BLaER1 (cell line): Measurements from ENCODE around the gene CLBA1.
"Not testable (repeated sequence)": the region's sequence is repeated elsewhere in the genome, so short reads cannot be mapped to it uniquely, and the experiment has no call there.

ENCODE experiments used
- H3K27ac ChIP-seq: shearing (Covaris generic); formaldehyde crosslinking; 2 replicates; pipeline ENCODE4 v1.8.1; 2022
- H3K27me3 ChIP-seq: shearing (Covaris generic); formaldehyde crosslinking; 2 replicates; pipeline ENCODE4 v1.8.1; 2022
- H3K36me3 ChIP-seq: shearing (Covaris generic); formaldehyde crosslinking; 2 replicates; pipeline ENCODE4 v1.8.1; 2022
- H3K4me1 ChIP-seq: shearing (Covaris generic); formaldehyde crosslinking; 2 replicates; pipeline ENCODE4 v1.8.1; 2022
- H3K4me2 ChIP-seq: shearing (Covaris generic); formaldehyde crosslinking; 2 replicates; pipeline ENCODE4 v1.8.1; 2022
- H3K4me3 ChIP-seq: shearing (Covaris generic); formaldehyde crosslinking; 2 replicates; pipeline ENCODE4 v1.8.1; 2022
- H3K9ac ChIP-seq: shearing (Covaris generic); formaldehyde crosslinking; 2 replicates; pipeline ENCODE4 v1.8.1; 2022
- H3K9me3 ChIP-seq: shearing (Covaris generic); formaldehyde crosslinking; 2 replicates; pipeline ENCODE4 v1.8.1; 2022
- H4K20me1 ChIP-seq: shearing (Covaris generic); formaldehyde crosslinking; 2 replicates; pipeline ENCODE4 v1.8.1; 2022
- Cebpa-rat ChIP-seq: shearing (Covaris generic); IDR thresholded peaks from 2 replicates; pipeline ENCODE4 v1.8.1; 2022

Gene CLBA1

DNA sequence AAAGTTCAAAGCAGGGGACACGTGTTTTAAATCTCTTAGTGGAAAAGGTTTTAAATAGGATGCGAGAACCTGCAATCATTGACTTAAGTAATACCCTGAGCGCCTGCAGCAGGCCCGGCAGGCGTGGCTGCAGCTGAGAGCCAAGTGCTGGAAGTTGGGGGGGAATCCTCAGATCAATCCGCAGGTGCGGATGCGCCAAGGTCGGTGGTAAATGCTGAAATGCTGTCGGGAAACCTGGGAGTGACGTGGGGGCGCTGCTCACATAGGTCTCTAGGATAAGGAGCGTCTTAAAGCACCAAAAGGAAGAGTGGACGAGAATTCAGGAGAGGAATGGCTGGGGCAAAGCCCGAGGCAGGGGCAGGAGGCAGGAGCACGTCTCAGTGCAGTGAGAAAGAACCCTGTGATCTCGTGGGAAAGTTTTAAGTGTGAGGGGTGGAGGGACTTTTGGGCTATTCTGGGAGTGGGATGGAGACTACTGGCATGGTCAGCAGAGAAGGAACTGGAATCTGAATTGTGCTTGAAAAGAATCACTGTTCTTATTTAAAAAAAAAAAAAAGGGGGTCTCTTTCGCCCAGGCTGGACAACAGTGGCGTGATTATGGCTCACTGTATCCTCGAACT is 36.2 kb downstream of the CLBA1 start:
- H3K9ac ChIP-seq, result peak overlapping the region; percentile 87
- H3K9me3 ChIP-seq, result no peaks in the 10 kb centered on the region
- peak overlapping the region; percentile 77 for H3K4me3 ChIP-seq
- no peak for TF ChIP-seq Cebpa-rat
- peaks cover 40% of the 10 kb centered on the region for H4K20me1 ChIP-seq
- H3K4me1 ChIP-seq, result peaks cover 87% of the 10 kb centered on the region
- peak overlapping the region; percentile 85 for H3K27ac ChIP-seq
- peaks cover 15% of the 10 kb centered on the region; the same call in 1 of the 2 replicates for H3K36me3 ChIP-seq
- H3K4me2 ChIP-seq, result peak overlapping the region; percentile 99
- no peaks in the 10 kb centered on the region for H3K27me3 ChIP-seq

DNA sequence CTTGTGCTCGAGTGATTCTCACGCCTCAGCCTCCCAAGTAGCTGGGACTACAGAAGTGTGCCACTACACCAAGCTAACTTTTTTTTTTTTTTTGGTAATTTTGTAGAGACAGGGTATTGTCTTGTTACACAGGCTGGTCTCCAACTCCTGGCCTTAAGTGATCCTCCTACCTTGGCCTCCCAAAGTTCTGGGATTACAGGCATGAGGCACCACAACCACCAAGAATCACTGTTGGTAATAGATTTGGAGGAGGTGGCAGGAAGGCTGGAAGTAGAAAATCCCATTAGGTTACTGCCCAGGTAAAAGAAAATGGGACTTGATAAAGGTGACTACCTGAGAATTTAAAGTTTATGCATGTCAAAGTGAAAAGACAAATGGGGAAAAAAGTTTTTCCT is 36.7 kb downstream of the CLBA1 start:
- H4K20me1 ChIP-seq, result peaks cover 35% of the 10 kb centered on the region
- peak overlapping the region; percentile 85; the same call in 1 of the 2 replicates for H3K27ac ChIP-seq
- H3K4me2 ChIP-seq, result peak overlapping the region; percentile 99
- H3K9ac ChIP-seq, result peak overlapping the region; percentile 87
- H3K4me1 ChIP-seq, result peaks cover 87% of the 10 kb centered on the region
- H3K27me3 ChIP-seq, result no peaks in the 10 kb centered on the region
- H3K36me3 ChIP-seq, result peaks cover 10% of the 10 kb centered on the region; the same call in 1 of the 2 replicates
- no peak for TF ChIP-seq Cebpa-rat
- H3K9me3 ChIP-seq, result no peaks in the 10 kb centered on the region
- H3K4me3 ChIP-seq, result peak overlapping the region; percentile 77

DNA sequence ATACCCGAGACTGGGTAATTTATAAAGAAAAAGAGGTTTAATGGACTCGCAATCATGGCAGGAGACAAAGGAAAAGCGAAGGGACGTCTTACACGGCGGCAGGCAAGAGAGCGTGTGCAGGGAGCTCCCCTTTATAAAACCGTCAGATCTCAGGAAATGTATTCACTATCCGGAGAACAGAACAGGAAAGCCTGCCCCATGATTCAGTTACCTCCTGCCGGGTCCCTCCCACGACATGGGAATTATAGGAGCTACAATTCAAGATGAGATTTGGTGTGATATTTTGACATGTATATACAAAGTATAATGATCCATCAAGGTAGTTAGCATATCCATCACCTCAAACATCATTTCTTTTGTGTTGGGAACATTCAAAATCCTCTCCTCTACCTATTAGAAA is 37.6 kb downstream of the CLBA1 start:
- Histone ChIP-seq H3K27me3 (no peaks in the 10 kb centered on the region), H3K36me3 (0 out of 2 replicates have a peak, but pooled peaks cover 3% of the 10 kb centered on the region), H3K9ac (no peak overlapping the region), H3K27ac (no peak overlapping the region), H3K4me2 (peak overlapping the region; percentile 0; the same call in 1 of the 2 replicates), H3K4me1 (peaks cover 84% of the 10 kb centered on the region), H3K4me3 (no peak overlapping the region), H4K20me1 (peaks cover 26% of the 10 kb centered on the region), H3K9me3 (no peaks in the 10 kb centered on the region)
- no peak for TF ChIP-seq Cebpa-rat

DNA sequence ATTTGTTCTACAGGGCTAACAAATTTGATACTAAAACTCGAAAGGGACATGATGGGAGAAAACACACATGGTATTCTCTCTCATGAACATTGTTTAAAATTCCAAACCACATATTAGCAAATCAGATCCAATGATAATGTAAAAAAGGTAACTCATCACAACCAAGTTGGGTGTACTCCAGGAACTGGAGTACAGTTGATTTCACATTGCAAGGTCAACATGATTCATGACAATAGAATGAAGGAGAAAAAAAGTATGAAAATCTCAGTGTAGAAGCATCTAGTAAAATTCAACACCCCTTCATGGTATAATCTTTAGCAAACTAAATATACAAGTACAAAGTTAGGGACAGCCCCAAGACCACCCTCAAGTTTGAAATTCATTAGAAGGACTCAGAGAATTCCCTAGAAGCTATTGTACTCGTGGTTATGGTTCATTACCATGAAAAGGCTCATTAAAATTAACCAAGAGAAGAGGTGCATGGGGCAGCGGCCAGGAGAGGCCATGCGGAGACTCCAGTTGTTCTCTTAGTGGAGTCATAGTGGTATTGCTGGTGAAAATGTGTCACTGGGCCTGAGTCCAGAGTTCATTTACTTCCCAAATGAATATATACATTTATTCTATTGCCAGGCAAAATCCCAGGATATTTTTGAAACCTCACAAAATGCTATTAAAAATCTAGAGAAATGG is 38.3 kb downstream of the CLBA1 start:
- peak overlapping the region; percentile 60 for H3K4me2 ChIP-seq
- 0 out of 2 replicates have a peak, but pooled peaks cover 3% of the 10 kb centered on the region for H3K36me3 ChIP-seq
- H4K20me1 ChIP-seq, result peaks cover 18% of the 10 kb centered on the region
- no peaks in the 10 kb centered on the region for H3K9me3 ChIP-seq
- peaks cover 76% of the 10 kb centered on the region for H3K4me1 ChIP-seq
- TF ChIP-seq Cebpa-rat, result no peak
- peak overlapping the region; percentile 57; the same call in 1 of the 2 replicates for H3K9ac ChIP-seq
- no peaks in the 10 kb centered on the region for H3K27me3 ChIP-seq
- H3K4me3 ChIP-seq, result no peak overlapping the region
- peak overlapping the region; percentile 74 for H3K27ac ChIP-seq

DNA sequence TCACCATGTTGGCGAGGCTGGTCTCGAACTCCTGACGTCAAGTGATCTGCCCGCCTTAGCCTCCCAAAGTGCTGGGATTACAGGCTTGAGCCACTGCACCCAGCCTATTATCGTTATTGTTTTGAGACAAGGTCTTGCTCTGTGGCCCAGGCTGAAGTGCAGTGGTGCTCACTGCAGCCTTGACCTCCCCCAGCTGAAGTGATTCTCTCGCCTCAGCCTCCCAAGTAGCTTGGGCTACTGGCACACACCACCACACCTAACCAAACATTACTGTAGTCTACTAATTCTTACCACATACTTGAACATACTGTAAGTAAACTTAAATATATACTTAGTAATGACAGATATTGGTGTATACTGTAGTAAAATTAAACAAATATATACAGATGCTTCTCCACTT is 39.8 kb downstream of the CLBA1 start:
- no peak overlapping the region; the same call in 1 of the 2 replicates for H3K9ac ChIP-seq
- peak overlapping the region; percentile 50 for H3K27ac ChIP-seq
- peak overlapping the region; percentile 60 for H3K4me2 ChIP-seq
- H3K4me1 ChIP-seq, result peaks cover 64% of the 10 kb centered on the region
- H4K20me1 ChIP-seq, result peaks cover 3% of the 10 kb centered on the region
- H3K9me3 ChIP-seq, result no peaks in the 10 kb centered on the region
- no peak overlapping the region for H3K4me3 ChIP-seq
- H3K36me3 ChIP-seq, result no peaks in the 10 kb centered on the region
- no peaks in the 10 kb centered on the region for H3K27me3 ChIP-seq
- TF ChIP-seq Cebpa-rat, result no peak

DNA sequence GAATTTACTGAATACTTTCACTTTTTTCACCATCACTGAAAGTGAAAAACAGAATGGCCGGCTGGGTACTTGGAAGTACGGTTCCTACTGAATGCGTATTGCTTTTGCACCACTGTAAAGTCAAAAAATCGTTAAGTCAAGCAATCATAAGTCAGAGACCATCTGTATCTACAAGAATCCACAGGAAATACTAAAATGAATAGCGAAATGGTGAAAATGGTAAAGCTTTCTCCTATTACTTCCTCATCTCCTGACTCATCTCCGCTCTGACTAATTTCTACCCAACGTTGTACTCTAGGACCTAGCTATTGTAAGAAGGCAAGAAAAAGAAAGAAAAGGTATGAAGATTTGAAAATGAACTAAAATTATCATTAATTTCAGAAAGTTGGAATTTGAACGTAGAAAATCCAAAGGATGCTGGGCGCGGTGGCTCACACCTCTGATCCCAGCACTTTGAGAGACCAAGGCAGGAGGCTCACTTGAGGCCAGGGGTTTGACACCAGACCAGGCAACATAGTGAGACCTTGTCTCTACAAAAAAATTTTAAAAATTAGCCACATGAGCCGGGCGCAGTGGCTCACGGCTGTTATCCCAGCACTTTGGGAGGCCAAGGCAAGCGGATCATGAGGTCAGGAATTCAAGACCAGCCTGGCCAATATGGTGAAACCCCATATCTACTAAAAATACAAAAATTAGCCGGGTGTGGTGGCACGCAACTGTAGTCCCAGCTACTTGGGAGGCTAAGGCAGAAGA is 40.6 kb downstream of the CLBA1 start:
- no peak overlapping the region for H3K9ac ChIP-seq
- no peak overlapping the region for H3K4me3 ChIP-seq
- H3K27ac ChIP-seq, result no peak overlapping the region
- no peak overlapping the region for H3K4me2 ChIP-seq
- H3K4me1 ChIP-seq, result peaks cover 64% of the 10 kb centered on the region
- H3K27me3 ChIP-seq, result no peaks in the 10 kb centered on the region
- H3K36me3 ChIP-seq, result no peaks in the 10 kb centered on the region
- no peak for TF ChIP-seq Cebpa-rat
- H3K9me3 ChIP-seq, result no peaks in the 10 kb centered on the region
- no peaks in the 10 kb centered on the region for H4K20me1 ChIP-seq

DNA sequence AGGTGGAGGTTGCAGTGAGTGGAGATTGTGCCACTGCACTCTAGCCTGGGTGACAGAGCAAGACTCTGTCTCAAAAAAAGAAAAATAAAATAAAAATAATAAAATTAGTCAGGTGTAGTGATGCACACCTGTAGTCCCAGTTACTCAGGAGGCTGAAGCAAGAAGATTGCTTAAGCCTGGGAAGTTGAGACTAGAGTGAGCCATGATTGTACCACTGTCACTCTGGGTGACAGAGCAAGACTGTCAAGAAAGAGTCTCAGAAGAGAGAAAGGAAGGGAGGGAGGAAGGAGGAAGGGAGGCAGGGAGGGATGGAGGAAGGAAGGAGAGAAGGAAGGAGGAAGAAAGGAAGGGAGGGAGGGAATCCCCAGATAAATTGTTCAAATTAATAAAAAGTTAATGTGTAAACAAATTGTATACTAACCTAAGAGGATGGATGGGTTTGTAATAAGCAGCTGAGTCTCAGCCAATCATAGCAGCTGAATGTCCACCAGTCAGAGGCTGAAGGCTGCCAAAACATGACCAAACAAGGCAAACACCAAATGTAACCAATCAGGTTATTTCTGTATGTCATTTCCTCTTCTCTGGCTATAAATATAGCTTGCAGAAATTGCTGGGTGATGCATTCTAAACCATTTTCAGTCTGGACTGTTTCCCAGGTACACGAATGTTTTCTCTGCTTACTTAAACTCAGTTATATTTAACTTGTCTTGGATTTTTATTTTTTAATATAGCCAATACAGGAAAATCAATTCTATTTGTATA is 41.4 kb downstream of the CLBA1 start:
- Histone ChIP-seq H3K4me3 (no peak overlapping the region), H3K4me1 (peaks cover 59% of the 10 kb centered on the region)

DNA sequence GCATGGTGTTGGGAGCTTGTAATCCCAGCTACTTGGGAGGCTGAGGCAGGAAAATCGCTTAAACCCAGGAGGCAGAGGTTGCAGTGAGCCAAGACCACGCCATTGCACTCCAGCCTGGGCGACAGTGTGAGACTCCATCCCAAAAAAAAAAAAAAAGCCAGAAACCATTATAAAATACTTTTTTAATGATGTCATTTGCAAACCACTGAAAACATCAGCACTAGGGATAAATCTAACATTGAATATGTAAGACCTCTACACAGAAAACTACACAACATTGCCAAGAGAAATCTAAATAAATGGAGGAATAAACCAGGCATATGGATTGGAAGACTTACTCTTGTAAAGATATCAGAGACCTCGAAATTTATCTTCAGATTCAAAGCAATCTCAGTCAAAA is 42.1 kb downstream of the CLBA1 start:
- not testable (repeated sequence) for H4K20me1 ChIP-seq, H3K36me3 ChIP-seq, H3K9me3 ChIP-seq, H3K9ac ChIP-seq, H3K27me3 ChIP-seq, H3K27ac ChIP-seq, H3K4me3 ChIP-seq
- Histone ChIP-seq H3K4me2 (peak overlapping the region; percentile 43), H3K4me1 (peaks cover 52% of the 10 kb centered on the region)

More for the DNA sequence above, 41.4 kb downstream of the CLBA1 start:
- H3K27ac ChIP-seq, result no peak overlapping the region
- no peaks in the 10 kb centered on the region for H3K36me3 ChIP-seq
- H3K9me3 ChIP-seq, result no peaks in the 10 kb centered on the region
- no peaks in the 10 kb centered on the region for H3K27me3 ChIP-seq
- peak overlapping the region; percentile 43 for H3K4me2 ChIP-seq
- H3K9ac ChIP-seq, result no peak overlapping the region
- TF ChIP-seq Cebpa-rat, result no peak
- no peaks in the 10 kb centered on the region for H4K20me1 ChIP-seq

DNA sequence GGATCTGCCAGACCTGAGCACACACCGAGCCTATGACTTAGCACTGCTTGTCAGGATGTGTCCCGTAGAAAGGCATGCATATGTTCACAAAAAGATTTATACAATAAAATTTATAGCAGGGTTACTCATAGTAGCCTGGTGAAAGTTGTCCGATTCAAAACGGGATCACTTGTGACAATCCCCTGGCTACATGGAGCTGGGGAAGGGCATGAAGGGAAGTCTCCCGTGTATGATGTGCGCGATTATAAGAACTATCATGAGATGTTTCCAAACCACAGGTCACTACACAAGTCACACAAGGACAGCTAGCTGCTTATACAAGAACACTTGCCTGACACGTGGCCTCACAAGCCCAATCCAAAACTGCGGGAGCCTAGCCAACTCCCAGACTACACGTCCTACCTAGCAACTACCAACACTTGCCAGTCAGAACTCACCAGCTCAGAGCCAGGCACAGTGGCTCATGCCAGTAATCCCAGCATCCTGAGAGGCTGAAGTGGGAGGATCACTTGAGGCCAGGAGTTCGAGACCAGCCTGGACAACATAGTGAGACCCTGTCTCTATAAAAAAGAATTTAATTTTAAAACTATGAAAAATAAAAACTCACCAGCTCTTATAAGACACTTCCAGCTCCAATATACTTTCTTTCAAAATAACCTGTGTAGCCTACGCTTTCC is 42.8 kb downstream of the CLBA1 start:
- no peak for TF ChIP-seq Cebpa-rat
- no peak overlapping the region for H3K9ac ChIP-seq
- H3K9me3 ChIP-seq, result peaks cover 3% of the 10 kb centered on the region
- H3K4me3 ChIP-seq, result no peak overlapping the region
- peaks cover 45% of the 10 kb centered on the region for H3K4me1 ChIP-seq
- H3K27ac ChIP-seq, result no peak overlapping the region
- H3K4me2 ChIP-seq, result no peak overlapping the region
- H3K36me3 ChIP-seq, result no peaks in the 10 kb centered on the region
- peaks cover 2% of the 10 kb centered on the region for H3K27me3 ChIP-seq
- no peaks in the 10 kb centered on the region for H4K20me1 ChIP-seq
